HepG2 (cell line): ENCODE data around the gene CD3D. TPM values are rescaled to one million over a fixed set of nuclear protein-coding genes. Genes with fewer than 3 reads are reported as not detected.

Experiments
- ATAC-seq: fragments of 200-7000 bp; cut with Tn5 transposase; 3 replicates; pipeline ENCODE4 v1.9.1; 2020; ENCODE audit warnings: mild to moderate bottlenecking, moderate library complexity
- BruUV-seq: library from RNA; stranded (reverse); fragments of 400-500 nt; replicated peaks from 2 replicates; lab custom pipeline; 2021; lab: Mats Ljungman, UMichigan
- CTCF ChIA-PET: fragments of 300-600 bp; formaldehyde crosslinking; extraction: SDS; loops from one replicate; lab custom pipeline; 2021; ENCODE audit warnings: low total read pairs, inconsistent platforms, low intra/inter-chr PET ratio; lab: Yijun Ruan, JAX
- POLR2A ChIA-PET: fragments of 350-600 bp; sonication (Branson Sonifier 250); formaldehyde crosslinking; loops from one replicate; lab custom pipeline; 2020; ENCODE audit warnings: antibody characterized with exemption, inconsistent platforms; lab: Yijun Ruan, JAX
- DNase-seq: peaks from one replicate; pipeline ENCODE4 v3.0.0-alpha.2; 2015; ENCODE audit warnings: low spot score
- FAIRE-seq: peaks from 3 replicates; lab custom pipeline; 2011; peaks lifted over from hg19 to GRCh38; lab: Jason Lieb, UNC
- H2AFZ ChIP-seq: one replicate; pipeline ENCODE4 v1.6.1; 2011; ENCODE audit warnings: low read length, inconsistent platforms
- H3K27ac ChIP-seq: fragments of 300-600 bp; 3 replicates; pipeline ENCODE4 v1.8.0; 2011; ENCODE audit warnings: mixed run types, mild to moderate bottlenecking, mixed read lengths, low read length, inconsistent platforms; ENCODE audit not compliant: insufficient read depth; ENCODE audit errors: extremely low read length
- H3K27me3 ChIP-seq, 2 experiments: fragments of 200-600 bp in 1 of 2; 2 replicates in 1 of 2; 3 replicates in 1 of 2; pipeline versions ENCODE4 v1.6.0 to v1.8.0; 2011; ENCODE audit warnings: low read length in 2 of 2, mild to moderate bottlenecking in 2 of 2, moderate library complexity in 2 of 2, inconsistent platforms in 1 of 2; ENCODE audit not compliant: insufficient read depth in 2 of 2, control insufficient read depth in 1 of 2
- H3K36me3 ChIP-seq, 2 experiments: fragments of 200-600 bp in 1 of 2; replicated peaks in 1 of 2; 2 replicates in 1 of 2; 3 replicates in 1 of 2; pipeline versions ENCODE4 v1.5.1 to v1.8.0; 2011; ENCODE audit warnings: low read length in 2 of 2, inconsistent platforms in 1 of 2; ENCODE audit not compliant: insufficient read depth in 2 of 2, control insufficient read depth in 1 of 2
- H3K4me1 ChIP-seq: 2 replicates; pipeline ENCODE4 v1.5.1; 2012; ENCODE audit warnings: low read length, inconsistent platforms; ENCODE audit not compliant: insufficient read depth
- H3K4me2 ChIP-seq: 2 replicates; pipeline ENCODE4 v1.6.0; 2011; ENCODE audit warnings: low read depth, low read length, inconsistent platforms
- H3K4me3 ChIP-seq, 3 experiments: fragments of 200-600 bp in 1 of 3; sonication (generic), shearing (Covaris generic) in 1 of 3; replicated peaks in 1 of 3; 2 replicates each; pipeline ENCODE4 v1.5.1; 2011 to 2016; ENCODE audit warnings: low read length in 3 of 3, inconsistent platforms in 2 of 3, low read depth in 2 of 3, mild to moderate bottlenecking in 2 of 3, control low read depth in 1 of 3, mixed read lengths in 1 of 3; ENCODE audit not compliant: insufficient read depth in 1 of 3
- H3K79me2 ChIP-seq: one replicate; pipeline ENCODE4 v1.6.1; 2011; ENCODE audit warnings: low read length, inconsistent platforms; ENCODE audit not compliant: insufficient read depth
- H3K9ac ChIP-seq: 2 replicates; pipeline ENCODE4 v1.6.0; 2011; ENCODE audit warnings: mild to moderate bottlenecking, low read depth, low read length, inconsistent platforms; ENCODE audit not compliant: insufficient read depth
- H3K9me3 ChIP-seq: 2 replicates; pipeline ENCODE4 v1.5.1; 2012; ENCODE audit warnings: mild to moderate bottlenecking, low read length
- H4K20me1 ChIP-seq: 2 replicates; pipeline ENCODE4 v1.6.0; 2011; ENCODE audit warnings: inconsistent platforms, mild to moderate bottlenecking, low read length, moderate library complexity; ENCODE audit not compliant: insufficient read depth
- AKNA ChIP-seq: sonication (generic); formaldehyde crosslinking; IDR thresholded peaks from 2 replicates; pipeline ENCODE4 v1.4.0; 2020; ENCODE audit warnings: missing genetic modification reagents, borderline replicate concordance
- CHD4 ChIP-seq: fragments of 200-600 bp; sonication (generic); IDR thresholded peaks from 2 replicates; pipeline ENCODE4 v1.7.0; 2017; ENCODE audit warnings: mild to moderate bottlenecking, low read length, borderline replicate concordance
- GRHL1 ChIP-seq: sonication (generic); formaldehyde crosslinking; conservative IDR thresholded peaks from 2 replicates; pipeline ENCODE4 v1.8.0; 2022; ENCODE audit warnings: missing genetic modification reagents
- IKZF1 ChIP-seq: fragments of 450-650 bp; IDR thresholded peaks from 2 replicates; pipeline ENCODE4 v1.7.1; 2016
- MXD1 ChIP-seq: sonication (generic); formaldehyde crosslinking; IDR thresholded peaks from 2 replicates; pipeline ENCODE4 v1.4.0; 2020; ENCODE audit warnings: mild to moderate bottlenecking, missing genetic modification reagents
- PAXIP1 ChIP-seq: sonication (generic); formaldehyde crosslinking; conservative IDR thresholded peaks from 2 replicates; pipeline ENCODE4 v1.4.0; 2020; ENCODE audit warnings: mild to moderate bottlenecking, missing genetic modification reagents, moderate library complexity
- POLR2A ChIP-seq, 2 experiments: IDR thresholded peaks; 2 replicates each; pipeline ENCODE4 v1.6.1; 2011; ENCODE audit warnings: low read depth in 2 of 2, low read length in 2 of 2, mild to moderate bottlenecking in 1 of 2, moderate library complexity in 1 of 2; ENCODE audit not compliant: insufficient read depth in 1 of 2
- RAD51 ChIP-seq: fragments of 450-650 bp; IDR thresholded peaks from 2 replicates; pipeline ENCODE4 v1.6.1; 2016; ENCODE audit warnings: borderline replicate concordance
- REXO4 ChIP-seq: sonication (generic); formaldehyde crosslinking; IDR thresholded peaks from 2 replicates; pipeline ENCODE4 v1.8.0; 2022; ENCODE audit warnings: missing genetic modification reagents, mild to moderate bottlenecking, borderline replicate concordance
- ZBTB2 ChIP-seq: sonication (generic); formaldehyde crosslinking; IDR thresholded peaks from 2 replicates; pipeline ENCODE4 v1.8.0; 2022; ENCODE audit warnings: low read depth, missing genetic modification reagents
- ZBTB42 ChIP-seq: sonication (generic); formaldehyde crosslinking; IDR thresholded peaks from 2 replicates; pipeline ENCODE4 v1.5.0; 2020; ENCODE audit warnings: mild to moderate bottlenecking, missing genetic modification reagents
- ZNF737 ChIP-seq: sonication (generic); formaldehyde crosslinking; IDR thresholded peaks from 2 replicates; pipeline ENCODE4 v1.5.0; 2020; ENCODE audit warnings: missing genetic modification reagents, mild to moderate bottlenecking, borderline replicate concordance
- ZNF792 ChIP-seq: IDR thresholded peaks from 2 replicates; pipeline ENCODE4 v1.6.1; 2016
- ZNF879 ChIP-seq: sonication (generic); formaldehyde crosslinking; IDR thresholded peaks from 2 replicates; pipeline ENCODE4 v1.8.1; 2023; ENCODE audit warnings: missing genetic modification reagents
- WGBS: methylation state at CpG from one replicate; pipeline ENCODE4 v1.1.6; 2017; ENCODE audit warnings: low lambda C conversion rate; 5-methylcytosine and 5-hydroxymethylcytosine counted together
- in situ Hi-C: cut with HindIII; loops from 2 replicates; pipeline ENCODE4 v1.10.0; 2017; ENCODE audit warnings: low pct_unique_long_range_greater_than_20kb; ENCODE audit not compliant: extremely low pct_ligation_motif_present
- intact Hi-C: fragments of 100-400 bp; cut with micrococcal nuclease; formaldehyde crosslinking; loops from one replicate; pipeline ENCODE4 v1.10.0; 2022; ENCODE audit not compliant: unreplicated experiment
- polyA plus RNA-seq, 8 experiments: library from polyadenylated mRNA; depleted of rRNA in 3 of 8; stranded (reverse) in 7 of 8; unstranded in 1 of 8; fragments of >200 nt; fragmentation: Illumina TruSeq in 4 of 8; extraction: Trizol in 4 of 8; gene quantifications; 2 replicates each; pipeline versions ENCODE4 v1.2.1 to v1.2.3, GENCODE V29; 2011 to 2016; ENCODE audit warnings: low read depth in 4 of 8, missing spikeins in 1 of 8, mixed read lengths in 1 of 8; ENCODE audit not compliant: insufficient read depth in 1 of 8
- total RNA-seq, 5 experiments: library from RNA; depleted of rRNA; stranded (reverse); fragments of >200 nt; fragmentation: Illumina TruSeq; extraction: Trizol; gene quantifications; 2 replicates each; pipeline ENCODE4 v1.2.3, GENCODE V29; 2016; ENCODE audit warnings: low read depth in 1 of 5

Gene CD3D
- total and polyA plus RNA-seq, 2 of the 13 experiments (the other 11 are each of a cell fraction or from before 2014, with no cell fraction given): 0.66 to 6.6 TPM

GRCh38 chr11:118366287-118366686, 23.8 kb upstream of the CD3D start:
- FAIRE-seq (no peak), DNase-seq (no peak), ATAC-seq (no peak)
- no peak overlapping the region for H3K9ac ChIP-seq
- no peak overlapping the region for H2AFZ ChIP-seq
- H3K4me1 ChIP-seq: peaks cover 15% of the 10 kb centered on the region
- H3K9me3 ChIP-seq: no peaks in the 10 kb centered on the region
- H3K4me2 ChIP-seq: no peak overlapping the region
- in situ Hi-C loops: no loop called here
- CTCF ChIA-PET: no interaction called here
- no peak overlapping the region for H3K4me3 ChIP-seq
- peaks cover 23% of the 10 kb centered on the region for H3K79me2 ChIP-seq
- H4K20me1 ChIP-seq: no peaks in the 10 kb centered on the region
- H3K27ac ChIP-seq: no peak overlapping the region
- 100% methylated on average over 1 of the region's 1 CpG for WGBS
- peaks cover 19 to 51% of the 10 kb centered on the region in 2 experiments for H3K36me3 ChIP-seq
- POLR2A ChIA-PET: no interaction called here
- BruUV-seq: no TSS peak
- intact Hi-C loops: no loop called here
- no peaks in the 10 kb centered on the region for H3K27me3 ChIP-seq
- TF ChIP-seq PAXIP1 (CRISPR knock-in tag) (no peak), CHD4 (no peak), ZNF737 (CRISPR knock-in tag) (no peak), IKZF1 (no peak), MXD1 (no peak), ZNF792 (CRISPR knock-in tag) (no peak), AKNA (CRISPR knock-in tag) (no peak), ZNF879 (CRISPR knock-in tag) (no peak), REXO4 (CRISPR knock-in tag) (no peak), POLR2A (IDR thresholded peaks at IDR 0.05; ENCODE audit: insufficient read depth in 1 of 2, low read depth in 2 of 2, low read length in 2 of 2) (no peak), RAD51 (no peak), ZBTB2 (no peak), GRHL1 (CRISPR knock-in tag) (no peak), ZBTB42 (CRISPR knock-in tag) (no peak)
